Measurements from ENCODE around the gene SSBP3. TPM values are rescaled to one million over a fixed set of nuclear protein-coding genes. Genes with fewer than 3 reads are reported as not detected.

SSBP3 gene
- polyA plus RNA-seq, 1 of the 3 experiments (the other 2 are of a cell fraction): 26.2 TPM

DNA sequence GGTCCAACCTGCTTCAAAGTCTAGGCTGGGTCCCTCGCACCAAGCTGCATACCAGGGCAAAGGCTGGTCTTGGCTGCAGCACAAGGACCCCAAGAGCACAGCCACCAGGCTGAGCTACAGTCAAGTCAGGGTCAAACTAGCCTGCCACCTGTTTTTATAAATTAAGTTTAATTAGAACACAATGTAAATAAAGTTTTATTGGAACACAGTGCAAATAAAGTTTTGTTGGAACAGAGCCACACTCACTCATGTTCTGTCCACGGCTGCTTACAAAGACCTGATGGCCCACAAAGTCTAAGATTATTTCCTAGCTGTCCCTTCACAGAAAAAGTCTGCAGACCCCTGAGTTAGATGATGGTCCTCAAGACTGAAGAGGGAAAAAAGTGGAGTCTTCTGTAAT lies 140.0 kb downstream of the SSBP3 start:
- no peak for TF ChIP-seq EZH2phosphoT487 (IDR thresholded peaks at IDR 0.05; ENCODE audit: borderline replicate concordance, low read depth)
- TF ChIP-seq, protein P1, sequence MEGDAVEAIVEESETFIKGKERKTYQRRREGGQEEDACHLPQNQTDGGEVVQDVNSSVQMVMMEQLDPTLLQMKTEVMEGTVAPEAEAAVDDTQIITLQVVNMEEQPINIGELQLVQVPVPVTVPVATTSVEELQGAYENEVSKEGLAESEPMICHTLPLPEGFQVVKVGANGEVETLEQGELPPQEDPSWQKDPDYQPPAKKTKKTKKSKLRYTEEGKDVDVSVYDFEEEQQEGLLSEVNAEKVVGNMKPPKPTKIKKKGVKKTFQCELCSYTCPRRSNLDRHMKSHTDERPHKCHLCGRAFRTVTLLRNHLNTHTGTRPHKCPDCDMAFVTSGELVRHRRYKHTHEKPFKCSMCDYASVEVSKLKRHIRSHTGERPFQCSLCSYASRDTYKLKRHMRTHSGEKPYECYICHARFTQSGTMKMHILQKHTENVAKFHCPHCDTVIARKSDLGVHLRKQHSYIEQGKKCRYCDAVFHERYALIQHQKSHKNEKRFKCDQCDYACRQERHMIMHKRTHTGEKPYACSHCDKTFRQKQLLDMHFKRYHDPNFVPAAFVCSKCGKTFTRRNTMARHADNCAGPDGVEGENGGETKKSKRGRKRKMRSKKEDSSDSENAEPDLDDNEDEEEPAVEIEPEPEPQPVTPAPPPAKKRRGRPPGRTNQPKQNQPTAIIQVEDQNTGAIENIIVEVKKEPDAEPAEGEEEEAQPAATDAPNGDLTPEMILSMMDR (IDR thresholded peaks at IDR 0.05): no peak
- no peak for TF ChIP-seq NFIC (IDR thresholded peaks at IDR 0.05; ENCODE audit: borderline replicate concordance)
- no peak for TF ChIP-seq YY1 (IDR thresholded peaks at IDR 0.05; ENCODE audit: low read depth)
- no peak for TF ChIP-seq TAF1 (IDR thresholded peaks at IDR 0.05; ENCODE audit: borderline replicate concordance, low read depth, low read length)
- TF ChIP-seq, protein P2, sequence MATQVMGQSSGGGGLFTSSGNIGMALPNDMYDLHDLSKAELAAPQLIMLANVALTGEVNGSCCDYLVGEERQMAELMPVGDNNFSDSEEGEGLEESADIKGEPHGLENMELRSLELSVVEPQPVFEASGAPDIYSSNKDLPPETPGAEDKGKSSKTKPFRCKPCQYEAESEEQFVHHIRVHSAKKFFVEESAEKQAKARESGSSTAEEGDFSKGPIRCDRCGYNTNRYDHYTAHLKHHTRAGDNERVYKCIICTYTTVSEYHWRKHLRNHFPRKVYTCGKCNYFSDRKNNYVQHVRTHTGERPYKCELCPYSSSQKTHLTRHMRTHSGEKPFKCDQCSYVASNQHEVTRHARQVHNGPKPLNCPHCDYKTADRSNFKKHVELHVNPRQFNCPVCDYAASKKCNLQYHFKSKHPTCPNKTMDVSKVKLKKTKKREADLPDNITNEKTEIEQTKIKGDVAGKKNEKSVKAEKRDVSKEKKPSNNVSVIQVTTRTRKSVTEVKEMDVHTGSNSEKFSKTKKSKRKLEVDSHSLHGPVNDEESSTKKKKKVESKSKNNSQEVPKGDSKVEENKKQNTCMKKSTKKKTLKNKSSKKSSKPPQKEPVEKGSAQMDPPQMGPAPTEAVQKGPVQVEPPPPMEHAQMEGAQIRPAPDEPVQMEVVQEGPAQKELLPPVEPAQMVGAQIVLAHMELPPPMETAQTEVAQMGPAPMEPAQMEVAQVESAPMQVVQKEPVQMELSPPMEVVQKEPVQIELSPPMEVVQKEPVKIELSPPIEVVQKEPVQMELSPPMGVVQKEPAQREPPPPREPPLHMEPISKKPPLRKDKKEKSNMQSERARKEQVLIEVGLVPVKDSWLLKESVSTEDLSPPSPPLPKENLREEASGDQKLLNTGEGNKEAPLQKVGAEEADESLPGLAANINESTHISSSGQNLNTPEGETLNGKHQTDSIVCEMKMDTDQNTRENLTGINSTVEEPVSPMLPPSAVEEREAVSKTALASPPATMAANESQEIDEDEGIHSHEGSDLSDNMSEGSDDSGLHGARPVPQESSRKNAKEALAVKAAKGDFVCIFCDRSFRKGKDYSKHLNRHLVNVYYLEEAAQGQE (IDR thresholded peaks at IDR 0.05; ENCODE audit: low read depth, low read length): no peak
- no peak for TF ChIP-seq FOXJ3 (CRISPR knock-in tag; IDR thresholded peaks at IDR 0.05)
- no peak for TF ChIP-seq SIN3A (IDR thresholded peaks at IDR 0.05; ENCODE audit: borderline replicate concordance, low read depth, low read length)
- no peak for TF ChIP-seq TEAD4 (IDR thresholded peaks at IDR 0.05; ENCODE audit: borderline replicate concordance, insufficient read depth)
- no peak for TF ChIP-seq MEF2A (IDR thresholded peaks at IDR 0.05; ENCODE audit: borderline replicate concordance, low read depth)
- no peak for TF ChIP-seq EP300 (IDR thresholded peaks at IDR 0.05; ENCODE audit: borderline replicate concordance in 1 of 2, low read depth in 1 of 2, low read length in 1 of 2)
- POLR2A ChIA-PET: no interaction called here
- Histone ChIP-seq H3F3A (replicated peaks; ENCODE audit: insufficient read depth) (no peaks in the 10 kb centered on the region), H3K79me2 (ENCODE audit: insufficient read depth) (no peaks in the 10 kb centered on the region), H3K4me2 (no peak overlapping the region), H3K9me3 (no peaks in the 10 kb centered on the region), H3K9ac (no peak overlapping the region), H2AFZ (ENCODE audit: low read depth) (no peak overlapping the region), H3K4me1 (ENCODE audit: control insufficient read depth in 1 of 2, insufficient read depth in 2 of 2, low read depth in 1 of 2, low read length in 1 of 2) (peaks cover 0 to 13% of the 10 kb centered on the region in 2 experiments; a peak in 1 of 4 replicates), H3K27ac (ENCODE audit: low read depth in 2 of 2, low read length in 1 of 2) (no peak overlapping the region; a peak in 1 of 4 replicates), H4K20me1 (ENCODE audit: insufficient read depth) (peaks cover 4% of the 10 kb centered on the region; the same call in 1 of the 2 replicates), H3K9me2 (no peaks in the 10 kb centered on the region), H3K4me3 (ENCODE audit: low read depth in 2 of 2, low read length in 1 of 2) (no peak overlapping the region), H3K36me3 (replicated peaks in 1 of 2; ENCODE audit: control insufficient read depth in 1 of 2, insufficient read depth in 2 of 2, low read length in 1 of 2) (peaks cover 0 to 2% of the 10 kb centered on the region in 2 experiments), H3K27me3 (ENCODE audit: insufficient read depth) (no peaks in the 10 kb centered on the region)
- WGBS (ENCODE audit: low lambda C conversion rate): 97% methylated on average over 2 of the region's 2 CpGs
- DNase-seq: no peak
- CTCF ChIA-PET: interaction anchor here (1.0 kb wide), 1 partner anchor 233 kb away, joined by 3 read pairs; no protein-coding TSS in a partner anchor

DNA sequence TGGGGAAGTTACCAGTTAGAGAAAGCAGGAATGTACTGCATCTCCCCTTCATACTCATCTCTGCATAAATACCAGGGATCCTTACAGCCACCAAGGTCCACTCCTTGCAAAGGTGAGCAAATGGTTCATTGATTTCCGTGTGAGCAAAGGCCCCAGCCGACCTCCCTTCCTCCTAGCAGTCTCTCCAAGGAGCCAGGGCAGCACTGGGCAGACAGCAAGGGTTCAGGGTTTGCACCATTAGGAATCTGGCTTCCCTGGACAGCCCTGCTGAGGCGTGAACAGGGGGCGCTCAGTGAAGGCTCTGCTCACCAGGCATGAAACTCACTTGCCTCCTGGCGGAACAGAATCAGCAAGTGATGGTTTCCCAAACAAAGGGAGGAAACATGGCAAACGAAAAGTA lies 140.5 kb downstream of the SSBP3 start:
- DNase-seq: no peak
- Histone ChIP-seq H3K4me1 (ENCODE audit: control insufficient read depth in 1 of 2, insufficient read depth in 2 of 2, low read depth in 1 of 2, low read length in 1 of 2) (peaks cover 0 to 18% of the 10 kb centered on the region in 2 experiments; a peak in 1 of 4 replicates), H3K4me3 (ENCODE audit: low read depth in 2 of 2, low read length in 1 of 2) (no peak overlapping the region), H3K9me2 (no peaks in the 10 kb centered on the region), H3K4me2 (no peak overlapping the region), H2AFZ (ENCODE audit: low read depth) (no peak overlapping the region), H3F3A (replicated peaks; ENCODE audit: insufficient read depth) (no peaks in the 10 kb centered on the region), H3K27me3 (ENCODE audit: insufficient read depth) (no peaks in the 10 kb centered on the region), H3K36me3 (replicated peaks in 1 of 2; ENCODE audit: control insufficient read depth in 1 of 2, insufficient read depth in 2 of 2, low read length in 1 of 2) (peaks cover 0 to 2% of the 10 kb centered on the region in 2 experiments), H3K9me3 (no peaks in the 10 kb centered on the region), H3K79me2 (ENCODE audit: insufficient read depth) (no peaks in the 10 kb centered on the region), H3K27ac (ENCODE audit: low read depth in 2 of 2, low read length in 1 of 2) (no peak overlapping the region), H3K9ac (no peak overlapping the region), H4K20me1 (ENCODE audit: insufficient read depth) (peaks cover 4% of the 10 kb centered on the region; the same call in 1 of the 2 replicates)
- no peak for TF ChIP-seq EP300 (IDR thresholded peaks at IDR 0.05; ENCODE audit: borderline replicate concordance in 1 of 2, low read depth in 1 of 2, low read length in 1 of 2)
- no peak for TF ChIP-seq GABPA (IDR thresholded peaks at IDR 0.05; ENCODE audit: low read depth)
- TF ChIP-seq FOXM1 (IDR thresholded peaks at IDR 0.05; ENCODE audit: low read depth): no peak
- no peak for TF ChIP-seq CHD2 (IDR thresholded peaks at IDR 0.05; ENCODE audit: low read length, partially characterized antibody)
- TF ChIP-seq SMC3 (IDR thresholded peaks at IDR 0.05; ENCODE audit: low read depth, low read length): no peak
- no peak for TF ChIP-seq TCF12 (IDR thresholded peaks at IDR 0.05)
- no peak for TF ChIP-seq NRF1 (IDR thresholded peaks at IDR 0.05; ENCODE audit: low read depth, low read length)
- no peak for TF ChIP-seq GATA2 (CRISPR knock-in tag; IDR thresholded peaks at IDR 0.05)
- TF ChIP-seq TAF1 (IDR thresholded peaks at IDR 0.05; ENCODE audit: borderline replicate concordance, low read depth, low read length): no peak
- TF ChIP-seq EZH2phosphoT487 (IDR thresholded peaks at IDR 0.05; ENCODE audit: borderline replicate concordance, low read depth): no peak
- TF ChIP-seq MEF2A (IDR thresholded peaks at IDR 0.05; ENCODE audit: borderline replicate concordance, low read depth): no peak
- TF ChIP-seq, protein P3, sequence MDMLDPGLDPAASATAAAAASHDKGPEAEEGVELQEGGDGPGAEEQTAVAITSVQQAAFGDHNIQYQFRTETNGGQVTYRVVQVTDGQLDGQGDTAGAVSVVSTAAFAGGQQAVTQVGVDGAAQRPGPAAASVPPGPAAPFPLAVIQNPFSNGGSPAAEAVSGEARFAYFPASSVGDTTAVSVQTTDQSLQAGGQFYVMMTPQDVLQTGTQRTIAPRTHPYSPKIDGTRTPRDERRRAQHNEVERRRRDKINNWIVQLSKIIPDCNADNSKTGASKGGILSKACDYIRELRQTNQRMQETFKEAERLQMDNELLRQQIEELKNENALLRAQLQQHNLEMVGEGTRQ (IDR thresholded peaks at IDR 0.05; ENCODE audit: borderline replicate concordance, low read depth, low read length): no peak
- WGBS (ENCODE audit: low lambda C conversion rate): 100% methylated on average over 5 of the region's 6 CpGs
- ChIA-PET POLR2A (no interaction called here), CTCF (interaction anchor here (1.0 kb wide), 1 partner anchor 233 kb away, joined by 3 read pairs; no protein-coding TSS in a partner anchor)
